NCI-H2227 treated with DMSO at 0.1 percent for 48 hours (cell line): ENCODE measurements around the gene FCAMR.

Experiments
- DNase-seq: peaks from one replicate; lab custom pipeline; 2025; lab: John Stamatoyannopoulos, UW

FCAMR gene

DNA sequence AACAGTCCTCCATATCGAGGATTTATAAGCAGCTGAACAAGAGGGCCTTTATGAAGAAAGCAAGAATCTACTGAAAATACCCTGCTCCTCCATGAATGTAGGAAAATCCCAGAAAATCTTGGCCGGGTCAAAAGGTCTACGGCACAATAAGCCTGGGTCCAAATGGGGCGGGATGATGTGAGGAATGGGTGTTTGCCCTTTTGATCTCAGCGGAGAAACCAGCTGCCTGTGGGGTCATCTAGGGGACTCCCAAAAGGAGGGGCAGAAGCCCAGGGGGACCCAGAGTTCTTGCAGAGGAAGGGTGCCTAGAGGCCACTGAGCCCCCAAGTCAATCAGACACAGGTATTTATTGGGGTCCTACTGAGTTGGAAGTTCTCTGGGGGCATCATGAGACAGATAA, 12.6 kb downstream of the FCAMR start:
- no peak for DNase-seq

DNA sequence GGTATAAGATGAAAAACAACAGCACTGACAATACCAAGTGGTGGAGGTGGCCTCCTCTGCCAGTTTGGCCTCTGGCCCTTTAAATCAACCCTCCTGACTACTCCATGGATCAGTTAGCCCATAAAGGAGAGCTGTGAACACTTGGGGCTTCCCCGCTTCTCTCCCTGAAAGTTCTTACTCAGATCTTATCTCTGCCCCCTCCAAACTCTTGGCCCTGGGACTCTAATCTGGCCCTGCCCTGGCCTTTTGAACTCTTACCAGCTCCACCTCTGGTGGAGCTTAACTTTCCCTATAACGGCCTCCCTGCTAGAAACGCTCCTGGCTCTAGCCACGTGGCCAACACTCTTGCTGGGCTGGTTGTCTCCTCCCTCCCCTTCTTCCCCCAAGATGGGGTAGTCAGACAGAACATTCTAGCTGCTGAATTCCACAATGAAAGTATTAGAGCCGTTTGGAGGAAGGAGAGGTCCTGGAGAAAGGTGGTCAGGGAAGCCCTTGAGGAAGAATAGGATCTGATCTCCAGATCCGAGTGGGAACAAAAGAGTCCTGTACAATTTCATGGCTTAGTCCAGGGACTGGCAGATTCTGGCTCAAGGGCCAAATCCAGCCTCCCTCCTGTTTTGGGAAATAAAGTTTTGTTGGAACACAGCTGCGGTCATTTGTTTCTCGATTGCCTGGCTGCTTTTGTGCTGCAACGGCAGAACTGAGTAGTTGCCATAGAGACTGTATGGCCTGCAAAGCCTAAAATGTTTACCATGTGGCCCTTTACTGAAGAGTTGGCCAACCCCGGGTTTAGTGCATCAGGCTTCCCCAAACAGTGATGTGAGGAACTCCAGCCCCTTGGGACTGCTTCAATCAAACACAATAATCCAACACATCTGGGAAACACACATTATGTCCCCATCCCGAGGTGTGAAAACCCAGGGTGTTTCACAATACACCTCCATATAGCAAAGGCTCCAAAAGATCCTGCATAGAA, 14.5 kb downstream of the FCAMR start:
- no peak for DNase-seq

DNA sequence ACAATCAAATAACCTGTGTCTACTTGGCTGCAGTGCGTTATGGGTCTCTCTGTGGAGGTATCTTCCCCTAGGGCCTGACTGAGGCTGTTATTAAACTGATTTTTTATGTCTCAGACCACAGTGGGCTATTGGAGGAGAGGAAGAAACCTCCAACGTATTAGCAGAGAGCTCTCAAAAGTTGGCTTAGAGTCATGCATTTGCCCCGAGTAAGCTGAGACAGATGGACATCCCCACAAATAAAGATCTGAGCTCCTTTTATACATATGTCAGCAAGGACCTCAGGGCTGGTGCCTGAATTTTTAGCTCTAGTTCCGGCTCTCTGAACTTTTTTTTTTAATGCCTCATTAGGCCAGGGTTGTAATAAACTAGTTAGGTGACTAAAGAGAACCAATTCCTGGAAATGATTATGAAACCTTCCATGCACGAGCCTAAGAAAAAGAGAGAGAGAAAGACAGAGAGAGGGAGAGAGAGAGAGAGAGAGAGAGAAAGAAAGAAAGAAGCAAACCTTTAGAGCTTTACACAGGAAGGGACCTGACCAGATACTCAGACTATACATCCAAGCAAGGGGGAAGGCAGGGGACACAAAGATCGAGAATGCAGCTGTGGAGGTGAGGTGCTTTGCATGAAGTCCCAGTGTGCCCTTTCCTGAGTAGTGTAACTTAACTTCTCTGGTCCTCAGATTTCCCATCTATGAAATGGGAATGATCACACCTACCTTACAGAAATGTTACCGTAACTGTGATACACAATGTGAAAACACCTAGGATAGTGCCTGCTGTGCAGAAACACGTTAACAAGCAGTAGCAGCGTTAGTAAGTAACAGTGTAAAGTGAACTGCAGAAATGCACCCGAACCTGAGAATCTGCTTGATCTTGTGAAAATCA, 15.6 kb downstream of the FCAMR start:
- DNase-seq = no peak

DNA sequence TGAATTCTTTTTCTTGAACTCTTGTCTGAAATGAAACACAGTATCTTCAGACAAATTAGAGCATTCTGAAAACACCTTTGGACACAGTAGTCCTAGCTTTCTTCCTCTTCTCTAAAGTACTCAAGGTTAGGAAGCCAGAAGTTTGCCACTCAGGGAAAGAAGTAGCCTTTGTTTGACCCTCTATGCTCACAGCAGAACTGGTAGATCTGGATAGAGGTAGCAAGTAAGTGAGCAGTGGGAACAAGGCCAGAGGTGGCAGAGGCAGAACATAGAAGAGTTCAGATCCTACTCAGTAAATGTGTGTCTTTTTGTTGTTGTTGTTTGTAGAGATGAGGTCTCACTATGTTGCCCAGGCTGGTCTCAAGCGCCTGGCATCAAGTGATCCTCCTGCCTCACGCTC, 16.6 kb downstream of the FCAMR start:
- no peak for DNase-seq

DNA sequence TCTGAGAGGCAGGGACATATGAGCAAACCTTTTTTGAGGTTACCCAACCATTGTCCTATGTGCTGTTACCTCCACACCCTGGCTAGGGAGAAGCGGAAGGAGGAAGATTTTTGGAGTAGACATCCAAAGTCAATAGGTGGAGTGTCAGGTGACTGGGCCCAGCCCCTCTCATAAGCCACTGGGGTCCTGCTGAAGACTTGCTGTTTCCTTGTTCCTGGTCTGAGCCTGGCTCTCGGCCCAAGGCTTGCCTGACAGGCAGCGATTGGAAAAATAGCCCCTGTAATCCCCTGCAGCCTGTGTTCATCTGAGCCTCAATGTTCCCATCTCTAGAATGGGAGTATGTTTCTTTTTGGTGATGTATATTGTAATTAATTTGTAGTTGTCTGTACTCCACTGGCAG, 17.1 kb downstream of the FCAMR start:
- no peak for DNase-seq

DNA sequence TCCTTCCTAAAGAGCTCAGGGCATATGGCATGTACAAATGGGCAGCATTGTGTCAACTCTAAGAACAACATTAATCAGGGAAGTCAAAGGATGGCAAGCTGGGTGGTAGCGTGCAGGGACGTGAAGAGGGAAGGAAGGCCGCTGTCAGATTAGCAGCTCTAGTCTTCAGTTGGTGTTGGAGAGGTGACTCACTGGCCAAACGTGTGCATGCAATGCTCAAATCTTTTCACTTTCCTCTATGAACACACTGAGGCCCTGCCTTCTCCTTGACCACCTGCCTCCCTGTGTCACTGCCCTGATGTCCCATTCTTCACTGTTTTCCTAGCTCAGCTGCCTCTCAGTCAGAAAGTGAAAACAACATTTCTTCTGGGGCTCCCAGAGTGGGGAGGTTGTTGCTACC, 18.1 kb downstream of the FCAMR start:
- no peak for DNase-seq

DNA sequence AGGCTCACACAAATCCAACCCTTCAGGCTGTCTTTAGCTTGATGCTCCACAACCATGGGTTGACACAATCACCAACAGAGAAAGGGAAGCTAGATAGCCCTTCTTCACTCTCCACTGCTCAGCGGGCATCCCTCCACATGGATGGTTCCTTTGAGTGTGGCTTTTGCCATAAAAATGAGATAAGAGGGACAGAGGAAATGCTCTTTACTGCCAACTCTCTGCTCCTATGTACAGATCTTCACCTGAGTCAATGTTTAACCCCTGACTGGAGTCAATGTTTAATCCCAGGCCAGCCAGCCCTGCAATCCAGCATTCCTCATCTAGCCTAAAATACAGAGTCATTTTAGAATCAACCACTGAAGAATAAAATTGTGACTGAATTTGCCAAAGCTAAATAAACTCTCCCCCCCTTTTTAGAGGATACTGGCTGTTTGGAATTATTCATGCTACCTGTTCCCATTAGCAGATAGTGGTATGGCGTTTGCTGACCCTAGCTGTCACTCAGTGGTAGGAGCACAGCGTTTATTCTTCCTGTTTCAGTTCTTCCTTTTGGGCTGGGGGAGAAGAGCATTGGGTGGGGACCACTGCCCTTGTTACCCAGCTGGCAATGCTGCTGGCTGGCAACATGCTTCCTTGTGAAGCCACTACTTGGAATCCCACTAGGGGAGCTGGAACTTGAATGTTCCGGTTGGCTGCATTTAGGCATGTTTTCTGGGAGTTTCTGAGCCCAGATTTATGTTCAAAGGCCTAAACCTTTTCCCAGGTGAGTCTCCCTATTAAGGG, 18.8 kb downstream of the FCAMR start:
- DNase-seq = no peak

DNA sequence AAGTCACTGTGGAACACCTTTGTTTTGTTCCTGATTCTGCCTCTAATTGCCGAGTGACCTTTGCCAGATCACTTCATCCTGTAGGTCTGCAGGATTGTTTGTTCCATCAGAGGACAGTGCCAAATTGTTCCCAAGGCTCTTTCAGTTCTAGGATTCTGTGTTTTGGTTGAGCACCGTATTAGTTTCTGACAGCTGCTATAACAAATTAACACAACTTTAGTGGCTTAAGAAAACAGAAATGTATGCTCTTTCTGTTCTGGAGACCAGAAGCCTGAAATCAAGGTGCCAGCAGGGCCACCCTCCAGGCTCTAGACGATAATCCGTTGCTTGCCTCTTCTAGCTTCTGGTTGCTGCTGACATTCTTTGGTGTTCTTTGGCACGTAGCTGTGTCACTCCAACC, 20.6 kb downstream of the FCAMR start:
- no peak for DNase-seq

DNA sequence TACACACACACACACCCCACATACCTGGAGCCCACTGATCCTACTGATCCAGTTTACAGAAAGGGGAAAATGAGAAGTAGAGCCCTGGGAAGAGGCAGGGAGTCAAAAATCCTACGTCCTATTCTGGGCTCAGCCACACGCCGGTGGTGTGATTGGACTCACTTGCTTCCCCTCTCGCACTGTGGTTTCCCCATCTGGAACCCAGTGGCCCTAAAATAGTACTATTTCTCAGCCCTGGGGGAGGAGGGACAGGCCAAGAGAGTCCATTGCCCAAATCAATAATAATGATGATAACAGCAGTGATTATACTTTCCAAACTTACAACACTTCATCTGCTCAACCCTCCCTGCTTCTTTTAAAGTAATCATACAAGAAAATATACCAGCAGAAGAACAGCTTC, 21.1 kb downstream of the FCAMR start:
- DNase-seq = no peak

DNA sequence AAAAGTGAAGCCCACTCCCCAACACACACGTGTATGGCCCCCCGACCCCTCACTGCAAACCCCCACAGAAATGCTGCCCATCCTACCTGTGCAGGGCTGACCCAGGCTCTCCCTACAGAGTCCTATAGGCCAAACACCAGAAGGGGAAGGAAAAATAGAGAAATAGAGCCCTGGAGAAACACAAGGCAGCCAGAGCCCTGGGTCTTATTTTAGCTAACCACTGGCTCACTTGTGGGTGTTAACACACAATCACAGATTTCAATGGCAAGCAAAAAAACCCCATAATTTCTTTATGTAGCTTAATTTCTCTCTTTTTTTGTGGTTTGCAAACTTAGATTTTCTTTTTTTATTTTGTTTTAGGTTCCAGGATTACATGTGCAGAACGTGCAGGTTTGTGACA, 23.0 kb downstream of the FCAMR start:
- no peak for DNase-seq

DNA sequence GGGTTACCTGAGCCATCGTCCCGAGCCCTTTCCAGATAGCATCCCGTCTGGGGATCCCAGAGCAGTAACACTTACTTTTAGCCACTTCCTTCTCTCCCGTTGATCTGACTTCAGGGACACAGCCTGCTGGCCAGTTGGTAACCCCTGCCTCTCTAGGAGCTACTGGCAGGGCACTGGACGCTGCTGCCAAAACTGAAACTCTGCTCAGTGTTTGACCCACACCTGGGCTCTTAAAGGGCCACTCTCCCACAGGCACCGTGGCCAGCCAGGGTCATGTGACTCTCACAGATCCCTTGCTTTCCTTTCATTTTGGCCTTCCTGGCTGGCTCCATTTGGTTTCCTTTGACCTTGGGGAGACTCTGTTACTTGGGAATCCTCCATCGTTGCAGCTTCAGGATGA, 24.0 kb downstream of the FCAMR start, which contains the start of gene PIGR:
Gene PIGR, minus strand, starts transcription at position 206 of the 400 bp plus-strand sequence. CDS start 5,935 bp downstream, outside the sequence.
- no peak for DNase-seq

DNA sequence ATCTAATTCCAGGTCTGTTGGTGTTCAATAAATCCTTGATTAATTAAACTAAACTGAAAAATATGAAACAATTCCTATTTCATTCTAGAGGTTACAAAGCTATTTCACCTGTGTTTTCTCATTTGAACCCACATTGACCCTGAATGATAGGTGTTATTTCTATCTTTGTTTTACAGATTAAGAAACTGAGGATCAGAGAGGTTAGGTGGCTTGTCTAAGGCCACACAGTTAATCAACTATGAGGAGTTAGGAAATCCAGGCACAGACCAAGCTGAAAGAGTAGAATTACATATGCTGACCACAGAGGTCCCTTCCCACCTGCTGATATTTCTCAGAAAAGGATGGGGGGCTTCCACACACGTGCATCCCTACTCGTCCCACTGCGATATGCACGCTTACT, 24.5 kb downstream of the FCAMR start:
- DNase-seq = no peak

DNA sequence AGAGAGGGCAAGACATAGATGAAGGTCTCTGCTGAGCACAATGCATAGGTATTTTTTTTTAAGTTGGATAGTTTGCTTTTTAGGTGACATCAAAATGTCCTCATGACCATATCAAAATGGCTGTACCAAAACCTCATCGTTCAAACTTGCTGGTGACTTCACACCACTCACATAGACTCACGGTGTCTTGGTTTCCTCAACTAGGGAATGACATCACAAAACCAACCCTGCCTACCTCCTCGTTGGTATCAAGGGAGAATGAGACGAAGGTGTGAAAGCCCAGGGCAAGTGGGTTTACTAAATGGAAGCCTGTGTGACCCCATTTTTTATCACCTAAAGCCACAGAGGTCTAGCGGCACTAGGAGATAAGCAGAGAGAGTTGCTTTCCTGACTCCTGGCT, 25.6 kb downstream of the FCAMR start:
- no peak for DNase-seq

DNA sequence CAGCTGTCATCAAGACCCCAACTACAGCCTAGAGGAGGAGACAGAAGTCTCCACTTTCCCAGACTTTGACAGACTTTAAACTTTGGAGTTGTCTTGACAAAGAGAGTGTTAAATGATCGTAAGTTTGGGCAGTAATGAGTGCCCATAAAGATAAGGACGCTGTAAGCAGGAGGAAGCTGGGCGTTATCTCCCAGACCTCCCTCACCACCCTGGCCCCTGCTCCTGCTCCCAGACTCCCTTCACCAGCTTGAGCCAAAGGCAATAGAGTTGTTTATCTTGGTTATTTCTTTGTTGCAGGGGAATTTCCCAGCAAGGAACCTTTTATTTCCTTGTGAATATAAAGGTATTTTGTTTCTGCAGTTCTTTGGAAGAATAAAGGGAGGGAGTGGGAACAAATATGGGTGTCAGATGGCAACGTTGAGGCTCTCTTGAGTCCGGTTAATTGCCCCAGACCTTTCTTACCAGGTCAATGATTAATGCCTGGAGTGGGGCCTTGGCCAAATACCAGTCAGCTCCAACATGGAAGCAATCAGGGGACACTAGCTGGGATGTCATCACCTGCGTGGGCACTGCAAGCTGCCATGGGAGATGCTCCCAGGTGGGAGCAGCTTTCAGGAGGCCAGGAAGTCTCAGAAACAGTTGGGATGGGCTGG, 28.4 kb downstream of the FCAMR start:
- DNase-seq = no peak

DNA sequence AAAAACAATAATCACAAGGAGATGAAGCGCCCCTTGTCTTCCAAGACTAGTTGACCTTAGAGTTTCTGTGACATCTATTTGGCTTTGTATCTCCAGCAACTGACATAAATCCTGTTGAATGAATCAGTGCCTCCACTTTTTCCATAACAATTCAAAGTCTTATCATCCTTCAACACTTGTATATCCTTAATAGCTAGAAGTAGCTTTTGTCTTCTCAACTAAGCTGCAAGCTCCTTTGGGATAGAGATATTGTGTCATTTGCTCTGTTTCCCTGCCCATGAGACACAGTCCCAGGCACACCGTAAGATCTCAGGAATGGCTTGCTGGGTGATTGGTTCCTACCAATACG, 29.7 kb downstream of the FCAMR start:
- DNase-seq = no peak

DNA sequence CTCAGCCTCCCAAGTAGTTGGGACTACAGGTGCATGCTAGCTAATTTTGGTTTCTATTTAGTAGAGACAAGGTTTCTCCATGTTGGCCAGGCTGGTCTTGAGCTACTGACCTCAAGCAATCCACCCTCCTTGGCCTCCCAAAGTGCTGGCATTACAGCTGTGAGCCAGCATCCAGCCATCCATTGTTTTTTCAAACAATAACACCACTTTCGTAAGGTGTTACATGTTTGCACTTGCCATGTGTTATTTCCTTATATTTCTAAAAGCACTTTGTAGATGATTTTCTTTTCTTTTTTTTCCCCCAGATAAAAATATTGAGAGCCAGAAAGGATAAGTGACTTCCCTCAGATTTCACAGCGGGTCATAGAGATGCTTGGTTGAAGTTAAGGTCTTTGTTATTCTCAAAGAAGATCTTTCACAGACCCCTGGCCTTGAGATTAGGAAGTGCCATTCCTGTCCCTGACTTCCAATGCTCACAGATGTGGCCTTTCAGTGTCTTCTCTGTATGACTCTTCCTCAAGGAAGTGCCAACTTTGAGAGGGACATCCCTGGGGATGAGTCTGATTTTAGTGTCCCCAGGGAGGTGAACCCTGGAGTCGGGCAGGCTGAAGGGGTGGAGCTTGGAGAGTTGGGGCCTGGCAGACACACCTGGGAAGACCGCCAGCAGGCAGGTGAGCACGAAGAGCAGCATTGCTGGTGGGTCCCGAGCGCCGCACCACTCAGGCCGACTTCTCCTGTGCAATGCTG, 30.2 kb downstream of the FCAMR start:
- no peak for DNase-seq

DNA sequence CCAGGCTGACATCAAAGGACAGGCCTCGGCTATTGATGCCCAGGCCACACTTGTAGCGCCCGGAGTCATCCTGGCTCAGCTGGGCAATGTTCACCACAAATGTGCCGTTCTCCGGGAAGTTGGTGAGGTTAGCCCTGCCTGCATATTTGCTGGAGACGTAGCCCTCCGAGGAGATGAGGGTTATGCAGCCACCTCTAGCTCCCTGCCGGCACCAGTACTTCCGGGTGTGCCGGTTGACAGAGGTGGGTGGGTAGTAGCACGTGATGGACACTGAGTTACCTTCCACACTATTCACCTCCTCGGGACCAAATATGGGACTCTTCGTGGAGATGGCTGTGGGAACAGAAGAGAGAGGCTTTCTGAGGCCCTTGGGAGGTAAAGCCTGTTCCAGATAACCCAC, 31.1 kb downstream of the FCAMR start:
- no peak for DNase-seq

DNA sequence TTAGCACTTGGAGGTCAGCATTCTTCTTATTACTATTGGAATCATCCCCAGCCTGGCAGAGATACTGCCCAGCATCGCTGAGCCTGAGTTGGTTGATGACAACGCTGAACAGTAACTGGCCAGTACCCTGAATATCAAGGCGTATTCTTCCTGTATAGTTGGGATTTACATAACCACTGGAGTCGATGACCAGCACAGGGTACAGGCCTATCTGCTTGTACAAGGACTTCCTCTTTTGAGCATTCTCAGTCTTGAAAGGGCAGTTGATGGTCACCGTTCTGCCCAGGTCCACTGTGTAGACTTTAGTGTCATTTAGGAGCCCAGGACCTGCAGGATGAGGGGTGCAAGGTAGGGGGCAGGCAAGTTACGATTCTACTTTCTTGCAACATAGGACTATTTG, 32.8 kb downstream of the FCAMR start:
- DNase-seq = no peak

DNA sequence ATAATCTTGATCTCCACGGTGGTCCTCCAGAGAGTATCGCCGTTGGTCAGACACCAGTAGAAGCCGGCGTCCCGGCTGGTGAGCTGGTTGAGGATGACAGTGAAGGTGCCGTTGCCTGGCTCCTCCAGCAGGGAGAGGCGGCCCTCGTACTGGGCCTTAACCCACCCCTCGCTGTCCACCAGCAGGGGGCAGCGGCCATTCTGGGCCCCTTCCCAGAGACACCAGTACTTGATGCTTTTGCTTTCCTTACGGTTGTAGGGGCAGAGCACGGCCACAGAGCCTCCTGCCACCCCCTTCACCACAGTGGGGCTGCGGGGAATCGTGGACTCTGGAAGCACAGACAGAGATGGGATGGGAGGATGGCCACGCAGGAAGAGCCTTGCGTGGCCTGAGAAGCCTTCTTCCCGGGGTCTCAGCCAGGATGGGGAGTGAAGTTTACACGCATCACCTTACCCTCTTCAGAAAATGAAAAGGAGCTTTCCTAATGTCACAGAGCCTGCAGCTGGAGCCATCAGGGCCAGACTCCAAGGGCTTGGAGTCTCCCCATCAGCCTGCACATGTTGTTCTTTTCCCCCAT, 34.7 kb downstream of the FCAMR start:
- DNase-seq = no peak

DNA sequence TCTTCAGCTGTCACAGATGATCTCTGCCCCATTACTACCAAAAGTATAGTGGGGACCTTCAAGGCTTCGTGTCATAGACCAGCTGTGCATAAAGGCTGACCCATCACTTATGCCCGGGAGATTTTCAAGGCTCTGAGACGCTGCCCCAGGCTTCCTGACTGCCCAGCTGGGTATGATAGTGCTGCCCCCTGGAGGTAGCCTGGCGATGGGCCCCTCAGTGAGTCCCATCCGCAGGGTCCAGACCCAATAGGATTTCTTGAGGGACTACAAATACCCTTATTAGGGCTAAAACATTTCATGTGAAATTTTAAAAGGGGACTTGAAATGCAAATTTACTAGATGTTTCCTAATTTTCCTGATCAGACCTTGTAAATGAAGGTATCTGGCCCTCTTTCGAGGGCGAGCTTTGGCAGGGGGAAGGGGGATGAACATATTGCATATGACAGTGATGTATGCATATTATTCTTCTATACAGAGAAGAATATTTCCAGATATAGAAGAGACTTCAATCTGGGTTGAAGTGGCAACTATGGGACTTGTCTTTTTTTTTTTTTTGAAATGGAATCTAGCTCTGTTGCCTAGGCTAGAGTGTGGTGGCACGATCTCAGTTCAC, 36.8 kb downstream of the FCAMR start:
- no peak for DNase-seq
